T47D (cell line): ENCODE data around the gene THAP7.

ENCODE experiments used
- DNase-seq, 2 experiments: peaks; one replicate each; pipeline versions ENCODE4 v3.0.0 to v3.0.0-alpha.2; 2011 to 2012; ENCODE audit warnings: low read depth in 1 of 2, low spot score in 1 of 2
- JUND ChIP-seq: IDR thresholded peaks from 2 replicates; pipeline ENCODE4 v1.6.1; 2012; ENCODE audit warnings: low read depth
- in situ Hi-C: cut with HindIII; loops from 2 replicates; pipeline ENCODE4 v1.10.0; 2016; ENCODE audit warnings: low sequenced_read_pairs, low pct_unique_long_range_greater_than_20kb

THAP7 gene

DNA sequence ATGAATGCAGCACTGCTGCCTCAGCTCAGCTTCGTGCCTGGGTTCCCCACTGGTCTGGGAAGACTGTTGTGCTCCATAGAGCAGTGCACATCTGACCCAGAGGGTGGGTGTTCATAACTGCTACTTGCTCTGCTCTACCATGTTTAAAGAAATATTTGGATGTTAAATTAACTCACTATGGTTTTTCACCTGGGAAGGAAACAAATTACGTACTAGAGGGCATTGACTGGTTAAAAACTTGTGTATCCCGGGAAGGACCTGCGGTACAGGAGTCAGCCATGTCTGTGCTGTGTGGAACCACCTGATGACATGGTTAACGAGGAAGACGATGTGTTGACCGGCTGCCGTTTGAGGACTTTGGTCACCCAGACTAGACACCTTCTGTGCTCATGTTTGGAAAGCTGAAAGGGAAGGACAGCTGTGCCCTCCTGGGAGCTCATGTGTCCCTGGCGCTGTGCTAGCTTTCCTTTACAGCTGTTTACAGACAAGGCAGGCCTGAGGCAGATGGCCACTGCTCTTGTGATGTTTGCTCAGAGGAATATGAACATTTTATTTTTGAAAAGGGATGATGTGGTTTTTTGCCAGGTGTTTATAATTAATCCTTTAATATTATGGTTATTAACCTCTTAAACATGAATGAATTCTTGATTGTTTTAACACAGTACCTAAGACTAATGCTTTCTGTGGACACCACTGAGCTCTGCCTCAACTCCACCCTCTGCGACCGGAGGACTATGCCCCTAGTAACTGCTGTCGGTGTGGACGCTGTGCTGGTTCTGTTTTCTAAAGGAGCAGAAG is 49.2 kb downstream of the THAP7 start:
- TF ChIP-seq JUND: no peak
- in situ Hi-C loops: no loop called here
- DNase-seq: no peak

DNA sequence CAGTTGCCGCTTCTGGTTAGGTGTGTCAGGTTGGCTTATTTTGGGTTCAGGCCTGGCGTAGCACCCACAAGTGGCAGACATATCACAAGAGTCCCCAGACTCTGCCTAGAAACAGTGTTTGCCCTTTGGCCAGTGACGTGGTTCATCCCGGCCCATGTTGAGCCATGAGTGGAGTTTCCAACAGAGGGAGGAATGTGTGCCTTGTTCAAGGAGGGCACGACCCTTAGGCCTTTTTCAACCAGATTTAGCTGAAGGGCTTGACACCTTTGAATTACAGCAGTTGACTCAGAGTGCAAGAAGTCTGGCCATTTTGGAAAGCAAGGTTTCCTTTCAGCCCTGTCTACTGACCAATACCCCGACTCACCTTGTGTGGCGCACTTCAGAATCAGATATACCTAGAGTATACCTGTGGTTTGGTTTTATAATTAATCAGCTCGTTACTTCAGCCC is 50.0 kb downstream of the THAP7 start:
- TF ChIP-seq JUND: no peak
- no peak for DNase-seq
- in situ Hi-C loops: no loop called here

DNA sequence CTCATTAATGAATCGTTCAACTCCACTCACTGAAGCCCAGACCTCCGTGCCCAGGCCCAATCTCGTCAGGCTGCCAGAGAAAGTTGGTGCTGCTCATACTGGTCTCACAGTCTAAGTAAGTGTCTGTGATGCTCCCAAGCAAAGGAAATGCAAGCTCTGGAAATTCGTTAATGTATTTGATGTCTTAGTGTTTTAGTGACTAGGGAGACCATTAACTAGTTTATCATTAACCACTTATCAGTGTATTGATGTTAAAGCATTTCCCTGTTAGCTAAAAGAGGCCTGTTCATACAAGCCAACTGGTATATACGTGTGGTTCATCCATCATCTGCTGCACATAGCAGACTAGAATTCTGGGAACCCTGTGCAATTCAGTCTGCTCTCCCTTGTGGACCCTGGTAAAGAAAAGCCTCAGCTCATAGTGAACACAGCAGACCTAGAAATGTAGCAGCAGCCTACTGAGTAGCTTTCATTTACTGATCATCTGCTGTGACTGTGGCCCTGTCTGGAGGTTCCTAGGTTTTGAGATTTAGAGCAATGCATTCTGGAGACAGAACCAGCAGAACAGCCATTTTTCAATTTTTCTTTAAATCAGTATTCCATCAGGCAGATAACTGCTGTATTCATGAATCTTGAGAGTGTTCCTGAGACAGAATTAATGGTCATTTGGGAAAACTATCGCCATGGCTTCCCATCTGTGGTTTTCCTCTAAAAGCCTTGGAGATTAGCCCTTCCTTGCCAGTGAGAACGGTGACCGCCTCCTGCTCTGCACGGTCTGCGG is 50.6 kb downstream of the THAP7 start:
- no peak for DNase-seq
- in situ Hi-C loops: no loop called here
- TF ChIP-seq JUND: no peak

GRCh38 chr22:20949698-20950183 is 52.2 kb downstream of the THAP7 start:
- TF ChIP-seq JUND: no peak
- no peak for DNase-seq
- in situ Hi-C loops: no loop called here
